Heart left ventricle (tissue), 13 donors: Measurements from ENCODE around the gene CNNM4.

ENCODE experiments used
- POLR2A ChIP-seq, 2 donors: fragments of 450-650 bp; IDR thresholded peaks; one replicate each; pipeline ENCODE4 v1.6.1; 2017; ENCODE audit warnings: antibody characterized with exemption in 2 of 2, mild to moderate bottlenecking in 2 of 2, moderate library complexity in 2 of 2
- TF ChIP-seq, protein P1 (sequence below), 12 donors: fragments of 200-600 bp; sonication (generic) in 4 of 12; IDR thresholded peaks; one replicate each; pipeline versions ENCODE4 v1.5.0 to v1.8.0; 2018 to 2022; ENCODE audit warnings: antibody characterized with exemption in 12 of 12, mild to moderate bottlenecking in 5 of 12
- donor health status: ischemic (EF 13 %, LVEDD 7.1; RV severe dilation, severe dysfunction).
- donor health status: DM: no; HTN: yes; CAD: no.
- donor health status: DM: no; HTN: no; CAD: no.
- donor health status: ischemic (EF 25% LVEDD 6.9; RV normal size, moderate dysfunction).
- donor health status: ischemic (EF 25% LVEDD 5.7; RV mildly dilated, moderate dysfunction).
- donor health status: ischemic (EF 35%, LVEDD 5.7; RV mildly dilated, moderate dysfunction).
- donor health status: nonischemic (EF 11% LVEDD 7.7; RV severe dilation, severe dysfunction).
- donor health status: DM: yes; HTN: yes; CAD: no.
- donor health status: PGD.
- donor health status: ischemic (EF 29% LVEDD 5.4; RV normal size, mild dysfunction).
- donor health status: nonischemic (EF 23%, LVEDD 6.1; RV moderate dilation, normal function).

DNA sequence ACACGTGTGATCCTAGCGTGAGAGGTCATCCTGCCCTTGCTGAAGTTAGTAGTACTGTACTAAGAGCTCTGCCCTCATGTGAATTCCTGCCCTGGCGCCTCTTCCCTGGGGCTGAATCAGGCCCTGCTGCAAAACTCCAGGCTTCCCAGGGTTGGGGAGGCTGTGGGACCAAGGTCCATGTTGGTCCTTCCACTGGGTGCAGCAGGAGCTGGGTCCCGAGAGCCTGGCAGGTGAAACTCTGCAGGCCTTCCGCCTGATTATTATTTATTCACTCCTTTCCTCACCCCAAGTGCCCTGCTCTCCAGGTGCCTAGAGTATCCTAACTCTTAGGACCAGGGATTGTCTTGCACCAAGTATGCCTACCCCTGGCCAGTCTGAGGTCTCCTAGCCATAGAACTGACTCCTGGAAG lies 50.1 kb downstream of the CNNM4 start:
- TF ChIP-seq, protein P1, sequence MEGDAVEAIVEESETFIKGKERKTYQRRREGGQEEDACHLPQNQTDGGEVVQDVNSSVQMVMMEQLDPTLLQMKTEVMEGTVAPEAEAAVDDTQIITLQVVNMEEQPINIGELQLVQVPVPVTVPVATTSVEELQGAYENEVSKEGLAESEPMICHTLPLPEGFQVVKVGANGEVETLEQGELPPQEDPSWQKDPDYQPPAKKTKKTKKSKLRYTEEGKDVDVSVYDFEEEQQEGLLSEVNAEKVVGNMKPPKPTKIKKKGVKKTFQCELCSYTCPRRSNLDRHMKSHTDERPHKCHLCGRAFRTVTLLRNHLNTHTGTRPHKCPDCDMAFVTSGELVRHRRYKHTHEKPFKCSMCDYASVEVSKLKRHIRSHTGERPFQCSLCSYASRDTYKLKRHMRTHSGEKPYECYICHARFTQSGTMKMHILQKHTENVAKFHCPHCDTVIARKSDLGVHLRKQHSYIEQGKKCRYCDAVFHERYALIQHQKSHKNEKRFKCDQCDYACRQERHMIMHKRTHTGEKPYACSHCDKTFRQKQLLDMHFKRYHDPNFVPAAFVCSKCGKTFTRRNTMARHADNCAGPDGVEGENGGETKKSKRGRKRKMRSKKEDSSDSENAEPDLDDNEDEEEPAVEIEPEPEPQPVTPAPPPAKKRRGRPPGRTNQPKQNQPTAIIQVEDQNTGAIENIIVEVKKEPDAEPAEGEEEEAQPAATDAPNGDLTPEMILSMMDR (IDR thresholded peaks at IDR 0.05), result no peak
- TF ChIP-seq POLR2A (IDR thresholded peaks at IDR 0.05), result no peak
